ENCODE measurements around the gene NEDD4L.

DNA sequence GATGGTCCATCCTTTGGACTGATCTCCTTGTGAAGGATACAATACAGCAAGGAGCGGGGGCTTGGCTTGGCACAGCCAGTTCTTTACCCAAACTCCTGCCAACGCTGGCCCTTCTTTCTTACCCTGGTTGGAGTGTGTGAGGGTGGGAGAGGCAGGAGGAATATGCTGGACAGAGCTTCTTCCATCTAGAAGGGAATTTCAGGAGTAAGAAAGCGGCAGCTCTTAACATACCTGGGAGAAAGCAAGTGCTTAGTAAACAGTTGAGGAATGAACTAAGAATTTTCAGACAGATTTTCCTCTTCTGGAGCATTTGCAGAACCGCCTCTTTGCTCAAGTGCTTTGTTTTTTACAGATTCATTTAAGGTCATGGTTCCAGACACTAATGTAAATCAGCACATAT, 72.8 kb downstream of the NEDD4L start:
- no peak for TF ChIP-seq ZFP3 (CRISPR knock-in tag; IDR thresholded peaks at IDR 0.05)
- no peak for TF ChIP-seq RARB (CRISPR knock-in tag; IDR thresholded peaks at IDR 0.05)
- TF ChIP-seq SNAI2 (CRISPR knock-in tag; IDR thresholded peaks at IDR 0.05): no peak
- no peak for TF ChIP-seq ARNTL (CRISPR knock-in tag; IDR thresholded peaks at IDR 0.05; ENCODE audit: borderline replicate concordance, low read depth)
- no peak for TF ChIP-seq TOX (CRISPR knock-in tag; IDR thresholded peaks at IDR 0.05; ENCODE audit: borderline replicate concordance)
- TF ChIP-seq ZNF565 (CRISPR knock-in tag; conservative IDR thresholded peaks at IDR 0.05; ENCODE audit: low read depth): no peak
